Peyer's patch (tissue), 4 donors: ENCODE measurements around the gene HS6ST2. TPM values are rescaled to one million over a fixed set of nuclear protein-coding genes. Genes with fewer than 3 reads are reported as not detected.

Experiments used
- DNase-seq, 3 donors: peaks; one replicate each; pipeline ENCODE4 v3.0.0-alpha.2; 2017 to 2019
- H3K27ac ChIP-seq, 4 donors: fragments of 200-600 bp; sonication (generic); one replicate each; pipeline ENCODE4 v1.5.1; 2016 to 2019
- H3K27me3 ChIP-seq, 2 donors: fragments of 200-600 bp; sonication (generic); one replicate each; pipeline ENCODE4 v1.5.1; 2019
- H3K36me3 ChIP-seq, 3 donors: fragments of 200-600 bp; sonication (generic); one replicate each; pipeline ENCODE4 v1.5.1; 2016 to 2019
- H3K4me1 ChIP-seq, 4 donors: fragments of 200-600 bp; sonication (generic); one replicate each; pipeline ENCODE4 v1.5.1; 2016 to 2019
- H3K4me3 ChIP-seq, 4 donors: fragments of 200-600 bp; sonication (generic); 1 replicate in 3 of 4; 2 replicates in 1 of 4; pipeline ENCODE4 v1.5.1; 2016 to 2019; ENCODE audit warnings: mild to moderate bottlenecking in 1 of 4
- H3K9me3 ChIP-seq, 4 donors: fragments of 200-600 bp; sonication (generic); one replicate each; pipeline ENCODE4 v1.5.1; 2016 to 2019; ENCODE audit warnings: mild to moderate bottlenecking in 1 of 4
- POLR2A ChIP-seq, 2 donors: fragments of 450-650 bp; IDR thresholded peaks; one replicate each; pipeline ENCODE4 v1.5.1; 2017; ENCODE audit warnings: antibody characterized with exemption in 2 of 2, mild to moderate bottlenecking in 2 of 2, moderate library complexity in 2 of 2
- small RNA-seq, 2 donors: library from RNA; depleted of rRNA; stranded (forward); fragments of <200 nt; gene quantifications; one replicate each; pipeline ENCODE3, GENCODE V24; 2016
- total RNA-seq, 4 donors: library from RNA; depleted of rRNA; stranded (reverse); fragments of >200 nt; gene quantifications; one replicate each; pipeline ENCODE4 v1.1.0, GENCODE V29; 2016
- TF ChIP-seq, protein P1 (sequence below), 6 experiments: fragments of 450-650 bp in 4 of 6; fragments of 200-600 bp in 2 of 6; sonication (generic) in 1 of 6; IDR thresholded peaks; one replicate each; pipeline ENCODE4 v1.5.1; 2017 to 2019; ENCODE audit warnings: antibody characterized with exemption in 6 of 6, mild to moderate bottlenecking in 3 of 6, moderate library complexity in 1 of 6

Gene HS6ST2
- total RNA-seq, 4 donors from 2014 or later, result not detected

DNA sequence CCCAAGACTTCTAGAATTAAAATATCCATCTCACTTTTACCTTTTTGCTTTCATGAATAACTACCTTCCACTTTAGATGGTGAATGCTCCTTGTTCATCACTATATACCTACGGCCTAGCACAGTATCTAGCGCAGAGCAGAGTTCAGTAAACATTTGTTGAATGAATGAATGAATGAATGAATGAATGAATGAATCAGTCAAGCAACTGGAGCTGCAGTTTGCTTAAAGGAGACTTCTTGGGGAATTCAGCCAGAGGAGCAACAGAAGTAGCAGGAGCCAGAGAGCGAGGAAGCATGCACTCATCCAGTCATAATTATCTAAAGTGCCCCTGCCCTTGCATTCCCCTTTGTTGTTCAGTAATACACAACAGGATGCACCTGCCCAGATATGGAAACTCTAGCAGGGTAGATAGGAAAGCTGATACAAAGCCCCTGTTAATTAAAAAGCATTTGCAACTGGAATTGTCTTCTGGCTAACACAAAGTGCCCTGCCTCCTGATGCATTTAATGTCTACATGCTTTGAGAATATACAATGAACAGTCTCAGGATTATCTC is 366.6 kb downstream of the HS6ST2 start:
- no peaks in the 10 kb centered on the region for H3K9me3 ChIP-seq
- TF ChIP-seq POLR2A (IDR thresholded peaks at IDR 0.05), result no peak
- TF ChIP-seq, protein P1, sequence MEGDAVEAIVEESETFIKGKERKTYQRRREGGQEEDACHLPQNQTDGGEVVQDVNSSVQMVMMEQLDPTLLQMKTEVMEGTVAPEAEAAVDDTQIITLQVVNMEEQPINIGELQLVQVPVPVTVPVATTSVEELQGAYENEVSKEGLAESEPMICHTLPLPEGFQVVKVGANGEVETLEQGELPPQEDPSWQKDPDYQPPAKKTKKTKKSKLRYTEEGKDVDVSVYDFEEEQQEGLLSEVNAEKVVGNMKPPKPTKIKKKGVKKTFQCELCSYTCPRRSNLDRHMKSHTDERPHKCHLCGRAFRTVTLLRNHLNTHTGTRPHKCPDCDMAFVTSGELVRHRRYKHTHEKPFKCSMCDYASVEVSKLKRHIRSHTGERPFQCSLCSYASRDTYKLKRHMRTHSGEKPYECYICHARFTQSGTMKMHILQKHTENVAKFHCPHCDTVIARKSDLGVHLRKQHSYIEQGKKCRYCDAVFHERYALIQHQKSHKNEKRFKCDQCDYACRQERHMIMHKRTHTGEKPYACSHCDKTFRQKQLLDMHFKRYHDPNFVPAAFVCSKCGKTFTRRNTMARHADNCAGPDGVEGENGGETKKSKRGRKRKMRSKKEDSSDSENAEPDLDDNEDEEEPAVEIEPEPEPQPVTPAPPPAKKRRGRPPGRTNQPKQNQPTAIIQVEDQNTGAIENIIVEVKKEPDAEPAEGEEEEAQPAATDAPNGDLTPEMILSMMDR (IDR thresholded peaks at IDR 0.05), result no peak

DNA sequence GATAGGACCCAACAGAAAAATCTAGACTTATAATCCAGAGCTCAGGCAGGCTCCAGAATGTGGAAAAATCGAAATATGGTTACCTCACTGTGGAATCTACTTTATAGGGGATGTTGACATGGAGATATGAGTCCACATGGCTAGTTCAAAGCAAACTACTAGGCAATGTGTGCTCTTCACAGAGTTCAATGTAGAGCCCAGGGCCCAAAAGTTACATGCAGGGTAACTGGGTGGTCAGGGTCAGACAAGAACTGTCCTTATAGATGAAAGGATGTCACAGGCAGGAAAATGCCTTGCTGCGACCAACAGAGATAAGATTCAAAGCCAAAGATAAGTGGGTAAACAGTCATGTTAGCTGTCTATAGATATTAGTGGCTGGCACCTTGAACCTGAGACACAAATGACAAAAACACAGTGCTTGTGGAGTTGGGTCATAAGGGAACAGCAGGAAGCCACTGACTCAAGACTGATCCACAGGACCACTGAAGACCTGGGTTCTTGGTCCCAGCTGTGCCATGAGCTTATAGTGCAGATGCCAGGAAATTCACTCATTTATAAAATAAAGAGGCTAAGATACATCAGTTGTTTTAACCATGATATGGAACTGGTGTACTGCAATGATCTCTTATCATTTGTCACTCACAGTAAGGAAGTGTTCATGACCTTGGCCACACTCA is 367.9 kb downstream of the HS6ST2 start:
- Histone ChIP-seq H3K4me1 (no peaks in the 10 kb centered on the region), H3K9me3 (no peaks in the 10 kb centered on the region), H3K36me3 (no peaks in the 10 kb centered on the region), H3K4me3 (no peak overlapping the region), H3K27me3 (no peaks in the 10 kb centered on the region), H3K27ac (no peak overlapping the region)
- DNase-seq, result no peak
- TF ChIP-seq, protein P1 (IDR thresholded peaks at IDR 0.05), result no peak
- no peak for TF ChIP-seq POLR2A (IDR thresholded peaks at IDR 0.05)

More for the DNA sequence above, 366.6 kb downstream of the HS6ST2 start:
- Histone ChIP-seq H3K4me3 (no peak overlapping the region), H3K36me3 (no peaks in the 10 kb centered on the region), H3K27me3 (no peaks in the 10 kb centered on the region), H3K4me1 (no peaks in the 10 kb centered on the region), H3K27ac (no peak overlapping the region)
- no peak for DNase-seq

DNA sequence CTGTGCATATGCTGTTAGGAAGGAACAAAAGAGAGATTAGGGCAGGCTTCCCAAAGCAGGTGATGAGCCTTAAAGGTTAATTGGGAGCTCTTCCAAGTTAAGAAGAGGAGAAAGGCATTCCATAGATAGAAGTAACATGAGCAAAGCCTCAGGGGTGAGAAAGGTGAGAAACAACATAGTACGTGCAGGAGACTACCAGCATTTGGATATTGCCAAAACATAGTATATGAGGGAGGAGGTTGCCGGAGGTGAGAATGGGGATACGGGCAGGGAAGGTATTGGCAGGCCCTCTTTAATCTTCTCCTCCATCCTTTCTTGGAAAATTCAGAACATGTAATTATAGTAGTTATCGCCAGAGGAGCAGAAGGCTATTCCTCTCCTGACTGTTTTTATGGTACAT is 373.5 kb downstream of the HS6ST2 start:
- Histone ChIP-seq H3K36me3 (no peaks in the 10 kb centered on the region), H3K9me3 (no peaks in the 10 kb centered on the region), H3K4me1 (no peaks in the 10 kb centered on the region), H3K27ac (no peak overlapping the region), H3K4me3 (no peak overlapping the region), H3K27me3 (no peaks in the 10 kb centered on the region)
- TF ChIP-seq POLR2A (IDR thresholded peaks at IDR 0.05), result no peak
- TF ChIP-seq, protein P1 (IDR thresholded peaks at IDR 0.05), result no peak
- no peak for DNase-seq

DNA sequence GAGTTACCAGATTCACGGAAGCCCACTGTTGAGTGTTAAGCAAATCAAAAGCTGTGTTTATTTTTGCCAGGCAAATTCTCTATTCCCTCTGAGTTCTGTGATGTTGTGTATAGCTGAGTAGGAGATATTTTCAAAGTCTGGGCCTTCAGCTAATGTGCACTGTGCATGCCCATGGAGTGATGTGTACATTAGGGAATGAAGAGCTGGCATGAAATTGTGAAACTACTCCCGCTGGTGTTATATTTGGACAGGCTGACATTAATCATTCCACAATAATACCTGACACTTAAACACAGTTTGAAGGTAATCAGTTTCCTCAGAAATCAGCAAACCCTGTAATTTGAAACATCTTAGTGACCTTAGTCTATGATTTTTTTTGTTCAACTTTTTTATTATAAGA is 381.5 kb downstream of the HS6ST2 start:
- H3K27ac ChIP-seq, result no peak overlapping the region
- H3K4me3 ChIP-seq, result no peak overlapping the region
- no peaks in the 10 kb centered on the region for H3K36me3 ChIP-seq
- TF ChIP-seq POLR2A (IDR thresholded peaks at IDR 0.05), result no peak
- TF ChIP-seq, protein P1 (IDR thresholded peaks at IDR 0.05), result no peak
- no peak for DNase-seq
- no peaks in the 10 kb centered on the region for H3K27me3 ChIP-seq
- H3K9me3 ChIP-seq, result no peaks in the 10 kb centered on the region
- H3K4me1 ChIP-seq, result no peaks in the 10 kb centered on the region

Small RNA genes lying within 50 kb of the gene (small RNA-seq; reads per million reads assigned to genes)
- gene RNU6-98P (0 reads per million in 2 donors), gene Z82205.1 (0 reads per million in 2 donors)

Other genes starting within 250 kb of the HS6ST2 start
- not detected for gene USP26, start 138.5 kb upstream of the HS6ST2 start, total RNA-seq